HepG2 (cell line): ENCODE results near the gene BAG5. TPM values are rescaled to one million over a fixed set of nuclear protein-coding genes. Genes with fewer than 3 reads are reported as not detected.
A peak's percentile ranks its signal among the peaks of the same experiment; 100 is the strongest.

Source experiments
- DRAP1 ChIP-seq: IDR thresholded peaks from 2 replicates; pipeline ENCODE4 v1.6.1; 2016; ENCODE audit warnings: missing genetic modification reagents, missing compliant biosample characterization
- HIC2 ChIP-seq: sonication (generic); formaldehyde crosslinking; IDR thresholded peaks from 2 replicates; pipeline ENCODE4 v1.9.0; 2022; ENCODE audit warnings: low read depth, missing genetic modification reagents
- SMAD3 ChIP-seq: sonication (generic); formaldehyde crosslinking; IDR thresholded peaks from 2 replicates; pipeline ENCODE4 v1.4.0; 2020; ENCODE audit warnings: missing genetic modification reagents
- SP1 ChIP-seq, 2 experiments: fragments of 450-650 bp in 1 of 2; sonication (generic) in 1 of 2; formaldehyde crosslinking in 1 of 2; IDR thresholded peaks; 2 replicates each; pipeline versions ENCODE4 v1.4.0 to v1.6.1; 2016 to 2020; ENCODE audit warnings: missing genetic modification reagents in 1 of 2
- TARDBP ChIP-seq: sonication (generic); formaldehyde crosslinking; IDR thresholded peaks from 2 replicates; pipeline ENCODE4 v1.8.0; 2022; ENCODE audit warnings: mild to moderate bottlenecking, missing genetic modification reagents
- ZNF414 ChIP-seq: sonication (generic); formaldehyde crosslinking; IDR thresholded peaks from 2 replicates; pipeline ENCODE4 v1.5.0; 2020; ENCODE audit warnings: missing genetic modification reagents
- ZNF790 ChIP-seq: sonication (generic); formaldehyde crosslinking; IDR thresholded peaks from 2 replicates; pipeline ENCODE4 v1.8.0; 2022; ENCODE audit warnings: missing genetic modification reagents, mild to moderate bottlenecking, borderline replicate concordance
- ZNF850 ChIP-seq: sonication (generic); formaldehyde crosslinking; conservative IDR thresholded peaks from 2 replicates; pipeline ENCODE4 v1.9.0; 2021; ENCODE audit warnings: mild to moderate bottlenecking, missing genetic modification reagents
- polyA plus RNA-seq, 8 experiments: library from polyadenylated mRNA; depleted of rRNA in 3 of 8; stranded (reverse) in 7 of 8; unstranded in 1 of 8; fragments of >200 nt; fragmentation: Illumina TruSeq in 4 of 8; extraction: Trizol in 4 of 8; gene quantifications; 2 replicates each; pipeline versions ENCODE4 v1.2.1 to v1.2.3, GENCODE V29; 2011 to 2016; ENCODE audit warnings: low read depth in 4 of 8, missing spikeins in 1 of 8, mixed read lengths in 1 of 8; ENCODE audit not compliant: insufficient read depth in 1 of 8
- total RNA-seq, 5 experiments: library from RNA; depleted of rRNA; stranded (reverse); fragments of >200 nt; fragmentation: Illumina TruSeq; extraction: Trizol; gene quantifications; 2 replicates each; pipeline ENCODE4 v1.2.3, GENCODE V29; 2016; ENCODE audit warnings: low read depth in 1 of 5
- TF ChIP-seq, protein P1 (sequence below): sonication (generic); formaldehyde crosslinking; IDR thresholded peaks from 2 replicates; pipeline ENCODE4 v1.4.0; 2020; ENCODE audit warnings: missing genetic modification reagents, borderline replicate concordance
- TF ChIP-seq, protein P2 (sequence below): sonication (generic); formaldehyde crosslinking; IDR thresholded peaks from 2 replicates; pipeline ENCODE4 v1.5.0; 2020; ENCODE audit warnings: mild to moderate bottlenecking, missing genetic modification reagents
- TF ChIP-seq, protein P3 (sequence below): sonication (generic); formaldehyde crosslinking; IDR thresholded peaks from 2 replicates; pipeline ENCODE4 v1.4.0; 2020; ENCODE audit warnings: missing genetic modification reagents

Gene BAG5
- total and polyA plus RNA-seq, 2 of the 13 experiments (the other 11 are each of a cell fraction or from before 2014, with no cell fraction given): 3.5 to 21.0 TPM

DNA sequence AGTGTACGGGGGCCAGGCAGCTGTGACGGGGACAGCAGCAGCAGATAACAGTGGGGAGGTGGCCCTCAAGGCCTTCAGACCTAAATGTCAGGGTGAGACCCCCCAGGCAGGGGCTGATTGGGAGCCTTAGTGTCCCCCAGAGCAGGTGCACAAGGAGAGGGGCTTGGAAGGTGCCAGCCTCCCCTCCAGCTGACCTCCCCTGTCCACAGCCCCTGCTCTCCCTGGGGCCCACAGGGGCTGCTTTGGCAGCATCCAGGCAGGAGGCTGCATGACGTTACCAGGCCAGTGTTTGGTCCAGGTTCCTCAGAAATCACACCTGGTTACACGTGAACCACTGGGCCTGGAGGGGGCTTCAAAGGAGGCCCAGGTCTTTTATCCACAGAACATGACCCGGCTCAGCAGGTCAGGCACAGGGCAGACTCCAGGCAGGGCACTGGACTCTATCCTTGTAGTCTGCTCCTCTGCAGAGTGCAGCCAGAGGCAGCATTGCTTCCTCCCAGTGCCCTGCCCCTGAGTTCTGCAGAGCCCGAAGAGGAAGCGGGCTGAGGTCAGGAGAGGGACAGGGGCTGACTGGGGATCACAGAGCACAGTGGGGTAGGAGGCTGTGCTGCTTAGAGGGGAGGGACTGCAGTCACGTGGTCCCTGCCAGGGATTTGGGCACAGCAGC, 36.1 kb downstream of the BAG5 start (continued):
- TF ChIP-seq TARDBP (CRISPR knock-in tag): no peak; the same call in 1 of the 2 replicates
- no peak for TF ChIP-seq SMAD3 (CRISPR knock-in tag)
- TF ChIP-seq, protein P1, sequence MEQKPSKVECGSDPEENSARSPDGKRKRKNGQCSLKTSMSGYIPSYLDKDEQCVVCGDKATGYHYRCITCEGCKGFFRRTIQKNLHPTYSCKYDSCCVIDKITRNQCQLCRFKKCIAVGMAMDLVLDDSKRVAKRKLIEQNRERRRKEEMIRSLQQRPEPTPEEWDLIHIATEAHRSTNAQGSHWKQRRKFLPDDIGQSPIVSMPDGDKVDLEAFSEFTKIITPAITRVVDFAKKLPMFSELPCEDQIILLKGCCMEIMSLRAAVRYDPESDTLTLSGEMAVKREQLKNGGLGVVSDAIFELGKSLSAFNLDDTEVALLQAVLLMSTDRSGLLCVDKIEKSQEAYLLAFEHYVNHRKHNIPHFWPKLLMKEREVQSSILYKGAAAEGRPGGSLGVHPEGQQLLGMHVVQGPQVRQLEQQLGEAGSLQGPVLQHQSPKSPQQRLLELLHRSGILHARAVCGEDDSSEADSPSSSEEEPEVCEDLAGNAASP (CRISPR knock-in tag): peak; percentile 31; the same call in 1 of the 2 replicates
- 0 out of 2 replicates have a peak, but pooled peaks have one; percentile 15 for TF ChIP-seq DRAP1 (CRISPR knock-in tag)
- TF ChIP-seq HIC2: 0 out of 2 replicates have a peak, but pooled peaks have one; percentile 25
- no peak for TF ChIP-seq ZNF850 (CRISPR knock-in tag)
- TF ChIP-seq ZNF414 (CRISPR knock-in tag): no peak
- TF ChIP-seq, protein P2, sequence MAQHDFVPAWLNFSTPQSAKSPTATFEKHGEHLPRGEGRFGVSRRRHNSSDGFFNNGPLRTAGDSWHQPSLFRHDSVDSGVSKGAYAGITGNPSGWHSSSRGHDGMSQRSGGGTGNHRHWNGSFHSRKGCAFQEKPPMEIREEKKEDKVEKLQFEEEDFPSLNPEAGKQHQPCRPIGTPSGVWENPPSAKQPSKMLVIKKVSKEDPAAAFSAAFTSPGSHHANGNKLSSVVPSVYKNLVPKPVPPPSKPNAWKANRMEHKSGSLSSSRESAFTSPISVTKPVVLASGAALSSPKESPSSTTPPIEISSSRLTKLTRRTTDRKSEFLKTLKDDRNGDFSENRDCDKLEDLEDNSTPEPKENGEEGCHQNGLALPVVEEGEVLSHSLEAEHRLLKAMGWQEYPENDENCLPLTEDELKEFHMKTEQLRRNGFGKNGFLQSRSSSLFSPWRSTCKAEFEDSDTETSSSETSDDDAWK (CRISPR knock-in tag): no peak
- no peak for TF ChIP-seq SP1 (IDR thresholded peaks at IDR 0.05)
- no peak for TF ChIP-seq SP1 (CRISPR knock-in tag; IDR thresholded peaks at IDR 0.05)
- TF ChIP-seq, protein P3, sequence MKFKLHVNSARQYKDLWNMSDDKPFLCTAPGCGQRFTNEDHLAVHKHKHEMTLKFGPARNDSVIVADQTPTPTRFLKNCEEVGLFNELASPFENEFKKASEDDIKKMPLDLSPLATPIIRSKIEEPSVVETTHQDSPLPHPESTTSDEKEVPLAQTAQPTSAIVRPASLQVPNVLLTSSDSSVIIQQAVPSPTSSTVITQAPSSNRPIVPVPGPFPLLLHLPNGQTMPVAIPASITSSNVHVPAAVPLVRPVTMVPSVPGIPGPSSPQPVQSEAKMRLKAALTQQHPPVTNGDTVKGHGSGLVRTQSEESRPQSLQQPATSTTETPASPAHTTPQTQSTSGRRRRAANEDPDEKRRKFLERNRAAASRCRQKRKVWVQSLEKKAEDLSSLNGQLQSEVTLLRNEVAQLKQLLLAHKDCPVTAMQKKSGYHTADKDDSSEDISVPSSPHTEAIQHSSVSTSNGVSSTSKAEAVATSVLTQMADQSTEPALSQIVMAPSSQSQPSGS (CRISPR knock-in tag): no peak
- TF ChIP-seq ZNF790: 0 out of 2 replicates have a peak, but pooled peaks have one; percentile 2
